WTC11 (cell line): ENCODE data around the gene ELOVL5. TPM values are rescaled to one million over a fixed set of nuclear protein-coding genes. Genes with fewer than 3 reads are reported as not detected.

ENCODE experiments used
- ATAC-seq: fragments of 200-7000 bp; cut with Tn5 transposase; 2 replicates; pipeline ENCODE4 v1.10.0; 2021; ENCODE audit warnings: mild to moderate bottlenecking, moderate library complexity
- CTCF ChIA-PET: fragments of 300-600 bp; sonication (Branson Sonifier 250); formaldehyde crosslinking; loops from one replicate; lab custom pipeline; 2021; ENCODE audit warnings: antibody characterized with exemption; lab: Charles Lee
- POLR2A ChIA-PET: fragments of 350-600 bp; sonication (Branson Sonifier 250); formaldehyde crosslinking; loops from one replicate; lab custom pipeline; 2021; ENCODE audit warnings: antibody characterized with exemption; lab: Charles Lee
- DNase-seq: peaks from one replicate; pipeline ENCODE4 v3.0.0; 2021; ENCODE audit warnings: low spot score
- H3K27ac Mint-ChIP-seq: 2 replicates; pipeline ENCODE4 v1.8.0; 2021; ENCODE audit warnings: mixed read lengths
- H3K27me3 Mint-ChIP-seq: 2 replicates; pipeline ENCODE4 v1.8.0; 2021; ENCODE audit warnings: low read depth, mild to moderate bottlenecking, moderate library complexity, mixed read lengths
- H3K36me3 Mint-ChIP-seq: 2 replicates; pipeline ENCODE4 v1.8.0; 2021; ENCODE audit warnings: mixed read lengths
- H3K4me1 Mint-ChIP-seq: 2 replicates; pipeline ENCODE4 v1.8.0; 2022; ENCODE audit warnings: mixed read lengths
- H3K4me3 Mint-ChIP-seq: 2 replicates; pipeline ENCODE4 v1.8.0; 2021; ENCODE audit warnings: mild to moderate bottlenecking, moderate library complexity, mixed read lengths
- H3K9me3 Mint-ChIP-seq: 2 replicates; pipeline ENCODE4 v1.8.0; 2021; ENCODE audit warnings: mixed read lengths
- ERG ChIP-seq: fragments of 250-450 bp; sonication (Bioruptor Pico); IDR thresholded peaks from 2 replicates; pipeline ENCODE4 v1.8.0; 2021; ENCODE audit warnings: mild to moderate bottlenecking
- ETV6 ChIP-seq: sonication (generic); formaldehyde crosslinking; IDR thresholded peaks from 2 replicates; pipeline ENCODE4 v1.8.1; 2022; ENCODE audit warnings: mild to moderate bottlenecking, missing genetic modification reagents
- GABPB1 ChIP-seq: sonication (generic); formaldehyde crosslinking; IDR thresholded peaks from 2 replicates; pipeline ENCODE4 v1.8.1; 2023; ENCODE audit warnings: mild to moderate bottlenecking, missing genetic modification reagents
- MLX ChIP-seq: sonication (generic); formaldehyde crosslinking; IDR thresholded peaks from 2 replicates; pipeline ENCODE4 v1.8.1; 2023; ENCODE audit warnings: mild to moderate bottlenecking, missing genetic modification reagents, moderate library complexity
- MXD4 ChIP-seq: fragments of 250-450 bp; sonication (Bioruptor Pico); IDR thresholded peaks from 2 replicates; pipeline ENCODE4 v1.8.0; 2021; ENCODE audit warnings: mild to moderate bottlenecking, moderate library complexity, borderline replicate concordance
- NFYB ChIP-seq: sonication (generic); formaldehyde crosslinking; conservative IDR thresholded peaks from 2 replicates; pipeline ENCODE4 v1.8.0; 2022; ENCODE audit warnings: low read depth, missing genetic modification reagents
- PRDM15 ChIP-seq: sonication (generic); formaldehyde crosslinking; IDR thresholded peaks from 2 replicates; pipeline ENCODE4 v1.8.0; 2022; ENCODE audit warnings: missing genetic modification reagents
- PRRX2 ChIP-seq: fragments of 250-450 bp; sonication (Bioruptor Pico); IDR thresholded peaks from 2 replicates; pipeline ENCODE4 v1.8.0; 2021; ENCODE audit warnings: mild to moderate bottlenecking
- SP1 ChIP-seq: sonication (generic); formaldehyde crosslinking; conservative IDR thresholded peaks from 2 replicates; pipeline ENCODE4 v1.8.1; 2022; ENCODE audit warnings: missing genetic modification reagents
- USF2 ChIP-seq: sonication (generic); formaldehyde crosslinking; IDR thresholded peaks from 2 replicates; pipeline ENCODE4 v1.8.1; 2023; ENCODE audit warnings: mild to moderate bottlenecking, missing genetic modification reagents, moderate library complexity
- ZNF396 ChIP-seq: fragments of 250-450 bp; sonication (Bioruptor Pico); IDR thresholded peaks from 2 replicates; pipeline ENCODE4 v1.8.0; 2021; ENCODE audit warnings: mild to moderate bottlenecking, moderate library complexity, borderline replicate concordance
- total RNA-seq: library from RNA; stranded (reverse); gene quantifications from 3 replicates; pipeline ENCODE4 v1.2.3, GENCODE V29; 2021
- TF ChIP-seq, protein P1 (sequence below): sonication (generic); formaldehyde crosslinking; IDR thresholded peaks from 2 replicates; pipeline ENCODE4 v1.8.0; 2022; ENCODE audit warnings: mild to moderate bottlenecking, missing genetic modification reagents
- TF ChIP-seq, protein P2 (sequence below): fragments of 250-450 bp; sonication (Bioruptor Pico); IDR thresholded peaks from 2 replicates; pipeline ENCODE4 v2.1.2; 2022; ENCODE audit warnings: mild to moderate bottlenecking, moderate library complexity

The ELOVL5 gene
- total RNA-seq, 1 experiment from 2014 or later, result 122 TPM

GRCh38 chr6:53327017-53327395, 21.7 kb downstream of the ELOVL5 start (continued):
- no peak for TF ChIP-seq PRDM15 (CRISPR knock-in tag)
- no peak for TF ChIP-seq ERG (CRISPR knock-in tag)

DNA sequence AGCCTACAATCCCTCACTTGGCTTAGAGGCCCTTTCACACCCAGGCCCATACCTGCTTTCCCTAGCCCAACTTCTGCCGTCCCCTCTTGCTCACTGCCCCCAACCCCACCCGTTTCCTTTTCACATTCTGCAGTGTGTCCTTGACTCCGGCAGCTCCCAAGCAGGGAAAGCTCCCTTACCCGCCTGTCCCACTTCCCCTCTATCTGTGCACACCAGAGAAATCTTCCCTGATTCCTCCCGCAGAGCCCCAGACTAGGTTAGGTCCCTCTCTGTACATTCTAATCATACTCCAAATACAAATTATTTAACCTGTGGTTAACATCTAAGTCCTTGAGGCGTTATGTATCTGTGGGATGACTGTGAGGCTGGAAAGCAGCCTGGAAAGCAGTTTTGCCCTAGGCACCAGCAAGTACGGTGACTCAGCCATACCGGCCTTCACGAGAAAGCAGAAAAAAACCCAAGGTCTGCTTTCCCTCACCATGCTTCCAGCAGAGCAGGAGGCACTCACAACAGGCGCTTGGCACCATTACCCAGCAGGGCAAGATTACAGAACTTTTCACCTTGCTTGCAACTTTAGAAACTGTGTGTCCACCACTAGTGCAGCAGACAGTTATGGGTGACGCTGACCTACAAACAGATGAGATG, 22.3 kb downstream of the ELOVL5 start:
- ATAC-seq, result peak; percentile 51
- POLR2A ChIA-PET, result no interaction called here
- peak overlapping the region; percentile 31 for H3K27ac Mint-ChIP-seq
- no peaks in the 10 kb centered on the region for H3K27me3 Mint-ChIP-seq
- CTCF ChIA-PET, result interaction anchor here (1.5 kb wide), 1 partner anchor 10 kb away, joined by 3 read pairs; no protein-coding TSS in a partner anchor
- H3K4me3 Mint-ChIP-seq, result no peak overlapping the region
- DNase-seq, result no peak
- H3K9me3 Mint-ChIP-seq, result no peaks in the 10 kb centered on the region
- TF ChIP-seq PRRX2, result no peak
- peaks cover 50% of the 10 kb centered on the region for H3K4me1 Mint-ChIP-seq
- no peaks in the 10 kb centered on the region for H3K36me3 Mint-ChIP-seq

DNA sequence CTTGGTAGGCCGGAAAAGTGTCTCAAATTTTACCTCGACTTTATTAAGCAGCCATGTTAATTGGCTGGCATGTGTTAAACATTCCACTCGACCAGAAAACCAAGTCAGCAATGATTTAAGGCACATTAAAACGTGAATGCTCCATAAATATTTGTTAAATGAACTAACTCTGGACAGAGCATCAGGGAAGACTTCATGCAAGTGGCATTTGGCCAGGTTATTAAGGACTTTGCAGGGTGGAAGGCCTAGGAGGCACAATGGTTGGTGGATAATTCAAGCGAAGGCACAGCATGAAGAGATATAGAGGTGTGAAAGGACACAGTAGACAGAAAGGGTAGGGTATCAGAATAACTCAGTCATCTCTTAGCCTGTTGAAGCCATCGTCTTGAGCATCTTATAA, 23.0 kb downstream of the ELOVL5 start:
- ATAC-seq (no peak), DNase-seq (no peak)
- no peaks in the 10 kb centered on the region for H3K9me3 Mint-ChIP-seq

GRCh38 chr6:53322188-53323029, 26.3 kb downstream of the ELOVL5 start:
- H3K27me3 Mint-ChIP-seq, result no peaks in the 10 kb centered on the region
- peaks cover 4% of the 10 kb centered on the region; the same call in 1 of the 2 replicates for H3K36me3 Mint-ChIP-seq
- peak overlapping the region; percentile 89 for H3K27ac Mint-ChIP-seq
- no peak for DNase-seq
- POLR2A ChIA-PET, result no interaction called here
- H3K4me3 Mint-ChIP-seq, result no peak overlapping the region
- ATAC-seq, result no peak
- CTCF ChIA-PET, result interaction anchor here (0.9 kb wide), 3 partner anchors 20 to 204 kb away, joined by 3 read pairs; no protein-coding TSS in a partner anchor
- H3K9me3 Mint-ChIP-seq, result no peaks in the 10 kb centered on the region
- TF ChIP-seq USF2 (CRISPR knock-in tag) (no peak), NFYB (CRISPR knock-in tag) (no peak), MXD4 (CRISPR knock-in tag) (no peak), ETV6 (CRISPR knock-in tag) (no peak), ZNF396 (no peak)
- peaks cover 43% of the 10 kb centered on the region for H3K4me1 Mint-ChIP-seq

More for the DNA sequence above, 23.0 kb downstream of the ELOVL5 start:
- H3K4me1 Mint-ChIP-seq, result peaks cover 57% of the 10 kb centered on the region
- CTCF ChIA-PET, result interaction anchor here (1.5 kb wide), 1 partner anchor 10 kb away, joined by 3 read pairs; no protein-coding TSS in a partner anchor
- no peaks in the 10 kb centered on the region for H3K27me3 Mint-ChIP-seq
- no peak for TF ChIP-seq SP1 (CRISPR knock-in tag)
- no peak for TF ChIP-seq MLX (CRISPR knock-in tag)
- TF ChIP-seq, protein P1, sequence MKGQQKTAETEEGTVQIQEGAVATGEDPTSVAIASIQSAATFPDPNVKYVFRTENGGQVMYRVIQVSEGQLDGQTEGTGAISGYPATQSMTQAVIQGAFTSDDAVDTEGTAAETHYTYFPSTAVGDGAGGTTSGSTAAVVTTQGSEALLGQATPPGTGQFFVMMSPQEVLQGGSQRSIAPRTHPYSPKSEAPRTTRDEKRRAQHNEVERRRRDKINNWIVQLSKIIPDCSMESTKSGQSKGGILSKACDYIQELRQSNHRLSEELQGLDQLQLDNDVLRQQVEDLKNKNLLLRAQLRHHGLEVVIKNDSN (CRISPR knock-in tag), result no peak
- no peak for TF ChIP-seq GABPB1
- TF ChIP-seq, protein P2, sequence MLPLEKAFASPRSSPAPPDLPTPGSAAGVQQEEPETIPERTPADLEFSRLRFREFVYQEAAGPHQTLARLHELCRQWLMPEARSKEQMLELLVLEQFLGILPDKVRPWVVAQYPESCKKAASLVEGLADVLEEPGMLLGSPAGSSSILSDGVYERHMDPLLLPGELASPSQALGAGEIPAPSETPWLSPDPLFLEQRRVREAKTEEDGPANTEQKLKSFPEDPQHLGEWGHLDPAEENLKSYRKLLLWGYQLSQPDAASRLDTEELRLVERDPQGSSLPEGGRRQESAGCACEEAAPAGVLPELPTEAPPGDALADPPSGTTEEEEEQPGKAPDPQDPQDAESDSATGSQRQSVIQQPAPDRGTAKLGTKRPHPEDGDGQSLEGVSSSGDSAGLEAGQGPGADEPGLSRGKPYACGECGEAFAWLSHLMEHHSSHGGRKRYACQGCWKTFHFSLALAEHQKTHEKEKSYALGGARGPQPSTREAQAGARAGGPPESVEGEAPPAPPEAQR (CRISPR knock-in tag), result no peak
- peak overlapping the region; percentile 10; the same call in 1 of the 2 replicates for H3K27ac Mint-ChIP-seq
- POLR2A ChIA-PET, result no interaction called here
- H3K4me3 Mint-ChIP-seq, result no peak overlapping the region
- H3K36me3 Mint-ChIP-seq, result no peaks in the 10 kb centered on the region
